ENCODE measurements around the gene CDC16. TPM values are rescaled to one million over a fixed set of nuclear protein-coding genes. Genes with fewer than 3 reads are reported as not detected.
A peak's percentile ranks its signal among the peaks of the same experiment; 100 is the strongest.

Gene CDC16
- total and polyA plus RNA-seq, 9 of the 15 experiments (the other 6 are each of a cell fraction or from before 2014, with no cell fraction given), result 23.2 to 102 (median 51.6) TPM

DNA sequence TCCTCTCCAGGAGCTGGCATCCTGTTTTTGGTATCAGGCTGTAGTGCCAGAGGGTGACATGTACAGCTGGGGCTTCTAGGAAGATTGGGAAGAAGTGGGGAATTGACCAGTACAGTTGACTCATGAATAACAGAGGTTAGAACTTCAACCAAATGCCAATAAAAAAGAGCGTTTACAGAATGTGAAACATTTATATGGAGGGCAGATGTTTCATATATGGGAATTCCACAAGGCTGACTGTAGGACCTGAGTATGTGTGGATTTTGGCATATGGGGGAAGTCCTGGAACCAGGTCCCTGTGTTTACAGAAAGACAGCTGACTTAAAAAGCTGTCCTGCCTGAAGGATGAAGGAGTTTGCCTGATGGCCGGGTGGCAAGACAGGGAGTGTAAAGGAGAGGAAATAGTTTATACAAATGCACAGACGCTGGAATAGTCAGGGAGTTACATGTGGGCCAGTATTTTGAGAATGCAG, 84.8 kb downstream of the CDC16 start:
- DNase-seq (ENCODE audit: extremely low read depth in 1 of 4, low spot score in 3 of 4) (no peak), FAIRE-seq (no peak), ATAC-seq (no peak)
- intact Hi-C loops (cut with micrococcal nuclease), result no loop called here
- in situ Hi-C loops (cut with MboI), result no loop called here
- Histone ChIP-seq H4K20me1 (replicated peaks; ENCODE audit: control insufficient read depth, insufficient read depth, low read length) (peaks cover 12% of the 10 kb centered on the region; the same call in 1 of the 2 replicates), H3K27ac (ENCODE audit: extremely low read depth, low read depth, low read length) (peak overlapping the region; percentile 17; the same call in 2 of the 3 replicates), H2AFZ (ENCODE audit: low read depth, low read length) (no peak overlapping the region), H3K9ac (ENCODE audit: insufficient read depth in 1 of 2, low read depth in 2 of 2, low read length in 2 of 2) (peak overlapping the region; percentile 26 to 42; a peak in 3 of 4 replicates), H3K27me3 (ENCODE audit: control insufficient read depth in 2 of 2, insufficient read depth in 2 of 2, low read length in 2 of 2) (no peaks in the 10 kb centered on the region), H3K4me1 (replicated peaks in 1 of 2; ENCODE audit: control insufficient read depth in 2 of 2, insufficient read depth in 2 of 2, low read length in 2 of 2) (peaks cover 22% of the 10 kb centered on the region in 2 experiments; a peak in 4 of 5 replicates), H3K9me3 (replicated peaks; ENCODE audit: control insufficient read depth, insufficient read depth, low read depth, low read length) (no peaks in the 10 kb centered on the region), H3K9me1 (ENCODE audit: control insufficient read depth, insufficient read depth, low read length) (peaks cover 3% of the 10 kb centered on the region), H3K4me2 (ENCODE audit: insufficient read depth, low read length) (peak overlapping the region; percentile 26), H3K79me2 (ENCODE audit: control insufficient read depth, insufficient read depth, low read length) (peaks cover 83% of the 10 kb centered on the region), H3K4me3 (no peak overlapping the region), H3K36me3 (ENCODE audit: control insufficient read depth, insufficient read depth, low read length) (peaks cover 45% of the 10 kb centered on the region)
- no TSS peak for BruUV-seq (replicated peaks)
- ChIA-PET POLR2A (interaction anchor here (0.9 to 1.0 kb wide), 2 partner anchors 9 to 17 kb away, joined by 3 read pairs; no protein-coding TSS in a partner anchor), CTCF (ENCODE audit: low intra/inter-chr PET ratio) (no interaction called here)
- 33% methylated on average over 2 of the region's 3 CpGs for WGBS (ENCODE audit: insufficient coverage, low coverage, missing lambda C conversion rate)
- TF ChIP-seq MBD1 (CRISPR knock-in tag; IDR thresholded peaks at IDR 0.05) (no peak), GABPB2 (CRISPR knock-in tag; conservative IDR thresholded peaks at IDR 0.05) (no peak), BRD4 (IDR thresholded peaks at IDR 0.05) (no peak), COPS2 (conservative IDR thresholded peaks at IDR 0.05) (no peak), HDAC1 (IDR thresholded peaks at IDR 0.05) (no peak), PTBP1 (IDR thresholded peaks at IDR 0.05; ENCODE audit: low read depth, low read length) (no peak), ZNF133 (CRISPR knock-in tag; IDR thresholded peaks at IDR 0.05) (no peak), RBM14 (IDR thresholded peaks at IDR 0.05; ENCODE audit: borderline replicate concordance, insufficient read depth, low read depth, low read length) (no peak), ZNF274 (IDR thresholded peaks at IDR 0.05; ENCODE audit: borderline replicate concordance, low read depth, low read length) (no peak), ZNF583 (CRISPR knock-in tag; IDR thresholded peaks at IDR 0.05) (no peak), NR4A1 (CRISPR knock-in tag; IDR thresholded peaks at IDR 0.05) (no peak), NR4A1 (tag; IDR thresholded peaks at IDR 0.05) (no peak), ZNF551 (CRISPR knock-in tag; IDR thresholded peaks at IDR 0.05) (no peak), CHD2 (IDR thresholded peaks at IDR 0.05; ENCODE audit: low read depth, low read length) (no peak)
- TF ChIP-seq, protein P1, sequence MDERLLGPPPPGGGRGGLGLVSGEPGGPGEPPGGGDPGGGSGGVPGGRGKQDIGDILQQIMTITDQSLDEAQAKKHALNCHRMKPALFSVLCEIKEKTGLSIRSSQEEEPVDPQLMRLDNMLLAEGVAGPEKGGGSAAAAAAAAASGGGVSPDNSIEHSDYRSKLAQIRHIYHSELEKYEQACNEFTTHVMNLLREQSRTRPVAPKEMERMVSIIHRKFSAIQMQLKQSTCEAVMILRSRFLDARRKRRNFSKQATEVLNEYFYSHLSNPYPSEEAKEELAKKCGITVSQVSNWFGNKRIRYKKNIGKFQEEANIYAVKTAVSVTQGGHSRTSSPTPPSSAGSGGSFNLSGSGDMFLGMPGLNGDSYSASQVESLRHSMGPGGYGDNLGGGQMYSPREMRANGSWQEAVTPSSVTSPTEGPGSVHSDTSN (CRISPR knock-in tag; IDR thresholded peaks at IDR 0.05; ENCODE audit: low read depth), result no peak
- TF ChIP-seq, protein P1 (tag; conservative IDR thresholded peaks at IDR 0.05; ENCODE audit: low read depth), result no peak
- TF ChIP-seq, protein P2, sequence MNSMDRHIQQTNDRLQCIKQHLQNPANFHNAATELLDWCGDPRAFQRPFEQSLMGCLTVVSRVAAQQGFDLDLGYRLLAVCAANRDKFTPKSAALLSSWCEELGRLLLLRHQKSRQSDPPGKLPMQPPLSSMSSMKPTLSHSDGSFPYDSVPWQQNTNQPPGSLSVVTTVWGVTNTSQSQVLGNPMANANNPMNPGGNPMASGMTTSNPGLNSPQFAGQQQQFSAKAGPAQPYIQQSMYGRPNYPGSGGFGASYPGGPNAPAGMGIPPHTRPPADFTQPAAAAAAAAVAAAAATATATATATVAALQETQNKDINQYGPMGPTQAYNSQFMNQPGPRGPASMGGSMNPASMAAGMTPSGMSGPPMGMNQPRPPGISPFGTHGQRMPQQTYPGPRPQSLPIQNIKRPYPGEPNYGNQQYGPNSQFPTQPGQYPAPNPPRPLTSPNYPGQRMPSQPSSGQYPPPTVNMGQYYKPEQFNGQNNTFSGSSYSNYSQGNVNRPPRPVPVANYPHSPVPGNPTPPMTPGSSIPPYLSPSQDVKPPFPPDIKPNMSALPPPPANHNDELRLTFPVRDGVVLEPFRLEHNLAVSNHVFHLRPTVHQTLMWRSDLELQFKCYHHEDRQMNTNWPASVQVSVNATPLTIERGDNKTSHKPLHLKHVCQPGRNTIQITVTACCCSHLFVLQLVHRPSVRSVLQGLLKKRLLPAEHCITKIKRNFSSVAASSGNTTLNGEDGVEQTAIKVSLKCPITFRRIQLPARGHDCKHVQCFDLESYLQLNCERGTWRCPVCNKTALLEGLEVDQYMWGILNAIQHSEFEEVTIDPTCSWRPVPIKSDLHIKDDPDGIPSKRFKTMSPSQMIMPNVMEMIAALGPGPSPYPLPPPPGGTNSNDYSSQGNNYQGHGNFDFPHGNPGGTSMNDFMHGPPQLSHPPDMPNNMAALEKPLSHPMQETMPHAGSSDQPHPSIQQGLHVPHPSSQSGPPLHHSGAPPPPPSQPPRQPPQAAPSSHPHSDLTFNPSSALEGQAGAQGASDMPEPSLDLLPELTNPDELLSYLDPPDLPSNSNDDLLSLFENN (IDR thresholded peaks at IDR 0.05; ENCODE audit: low read depth in 2 of 2, low read length in 2 of 2), result no peak
